Measurements from ENCODE around the gene ZCCHC24. TPM values are rescaled to one million over a fixed set of nuclear protein-coding genes. Genes with fewer than 3 reads are reported as not detected.

The ZCCHC24 gene
- total and polyA plus RNA-seq, 2 donors from 2014 or later, result 8.4 to 21.3 TPM

DNA sequence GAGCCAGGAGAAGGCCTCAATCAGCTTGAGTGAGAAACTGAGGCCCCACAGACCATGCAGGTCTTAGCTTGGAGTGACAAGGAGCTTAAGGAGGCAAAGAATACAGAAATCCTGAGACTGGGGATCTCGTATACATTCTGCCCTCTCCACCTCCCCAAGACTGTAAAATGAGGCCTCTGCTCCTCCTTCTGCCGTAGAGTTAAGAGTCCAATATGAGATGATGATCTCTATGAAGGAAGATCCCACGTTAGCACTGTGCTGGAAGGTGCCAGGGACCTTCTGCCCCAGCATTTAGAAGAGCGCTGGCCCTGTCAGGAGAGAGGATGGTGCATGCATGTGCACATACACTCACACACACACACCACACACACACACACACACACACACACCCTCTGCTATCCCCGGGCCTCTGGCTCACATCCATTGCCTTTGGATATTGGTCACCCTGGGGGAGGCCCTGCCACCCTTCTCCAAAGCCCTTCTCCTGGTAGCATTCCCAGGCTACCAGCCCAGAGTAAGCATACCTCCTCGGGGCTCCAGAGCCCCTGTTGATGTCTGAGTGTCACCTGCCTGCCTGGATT, 15.0 kb downstream of the ZCCHC24 start:
- H3K27ac ChIP-seq (ENCODE audit: low read depth in 2 of 2, low read length in 2 of 2), result no peak overlapping the region
- H3K36me3 ChIP-seq (ENCODE audit: control insufficient read depth in 2 of 3, insufficient read depth in 3 of 3, low read length in 3 of 3), result no peaks in the 10 kb centered on the region
- H3K9me3 ChIP-seq (ENCODE audit: control insufficient read depth in 2 of 3, insufficient read depth in 1 of 3, low read length in 3 of 3), result no peaks in the 10 kb centered on the region
- no peak overlapping the region for H3K4me3 ChIP-seq (ENCODE audit: low read length in 3 of 3)
- no peak overlapping the region for H3K9ac ChIP-seq (ENCODE audit: low read length in 3 of 3)
- DNase-seq (no peak), FAIRE-seq (no peak)
- H3K27me3 ChIP-seq (ENCODE audit: control insufficient read depth, insufficient read depth, low read length), result no peaks in the 10 kb centered on the region
- intact Hi-C loops (cut with DNase I), result no loop called here
- peaks cover 0 to 3% (median 0%) of the 10 kb centered on the region in 3 donors for H3K4me1 ChIP-seq (ENCODE audit: control insufficient read depth in 2 of 3, insufficient read depth in 2 of 3, low read depth in 1 of 3, low read length in 3 of 3)
- TF ChIP-seq, protein P1, sequence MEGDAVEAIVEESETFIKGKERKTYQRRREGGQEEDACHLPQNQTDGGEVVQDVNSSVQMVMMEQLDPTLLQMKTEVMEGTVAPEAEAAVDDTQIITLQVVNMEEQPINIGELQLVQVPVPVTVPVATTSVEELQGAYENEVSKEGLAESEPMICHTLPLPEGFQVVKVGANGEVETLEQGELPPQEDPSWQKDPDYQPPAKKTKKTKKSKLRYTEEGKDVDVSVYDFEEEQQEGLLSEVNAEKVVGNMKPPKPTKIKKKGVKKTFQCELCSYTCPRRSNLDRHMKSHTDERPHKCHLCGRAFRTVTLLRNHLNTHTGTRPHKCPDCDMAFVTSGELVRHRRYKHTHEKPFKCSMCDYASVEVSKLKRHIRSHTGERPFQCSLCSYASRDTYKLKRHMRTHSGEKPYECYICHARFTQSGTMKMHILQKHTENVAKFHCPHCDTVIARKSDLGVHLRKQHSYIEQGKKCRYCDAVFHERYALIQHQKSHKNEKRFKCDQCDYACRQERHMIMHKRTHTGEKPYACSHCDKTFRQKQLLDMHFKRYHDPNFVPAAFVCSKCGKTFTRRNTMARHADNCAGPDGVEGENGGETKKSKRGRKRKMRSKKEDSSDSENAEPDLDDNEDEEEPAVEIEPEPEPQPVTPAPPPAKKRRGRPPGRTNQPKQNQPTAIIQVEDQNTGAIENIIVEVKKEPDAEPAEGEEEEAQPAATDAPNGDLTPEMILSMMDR (IDR thresholded peaks at IDR 0.05; ENCODE audit: borderline replicate concordance, extremely low read depth, insufficient read depth), result no peak

DNA sequence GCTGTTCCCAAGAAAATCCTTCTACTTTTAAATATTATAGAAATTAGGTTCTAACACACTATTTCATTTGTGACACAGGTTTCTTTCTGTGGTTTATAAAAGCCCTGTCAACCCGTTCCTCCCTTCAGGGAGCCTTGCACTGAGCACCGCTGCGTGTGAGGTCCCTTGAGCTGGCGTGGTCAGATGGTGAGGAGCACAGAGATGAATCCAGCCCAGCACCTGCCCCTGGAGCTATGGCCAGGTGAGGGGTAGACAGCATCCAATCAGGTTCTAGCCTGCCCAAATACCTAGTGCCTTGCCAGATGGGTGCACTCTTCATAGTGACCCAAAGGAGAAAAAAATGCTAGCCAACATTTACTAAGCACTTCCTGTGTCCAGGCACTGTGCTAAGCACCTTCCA, 15.7 kb downstream of the ZCCHC24 start:
- DNase-seq (no peak), FAIRE-seq (no peak)
- H3K9ac ChIP-seq (ENCODE audit: low read length in 3 of 3), result no peak overlapping the region
- peaks cover 0 to 4% (median 0%) of the 10 kb centered on the region in 3 donors for H3K4me1 ChIP-seq (ENCODE audit: control insufficient read depth in 2 of 3, insufficient read depth in 2 of 3, low read depth in 1 of 3, low read length in 3 of 3)
- H3K36me3 ChIP-seq (ENCODE audit: control insufficient read depth in 2 of 3, insufficient read depth in 3 of 3, low read length in 3 of 3), result no peaks in the 10 kb centered on the region
- H3K4me3 ChIP-seq (ENCODE audit: low read length in 3 of 3), result no peak overlapping the region
- H3K9me3 ChIP-seq (ENCODE audit: control insufficient read depth in 2 of 3, insufficient read depth in 1 of 3, low read length in 3 of 3), result no peaks in the 10 kb centered on the region
- H3K27me3 ChIP-seq (ENCODE audit: control insufficient read depth, insufficient read depth, low read length), result no peaks in the 10 kb centered on the region
- intact Hi-C loops (cut with DNase I), result no loop called here
- TF ChIP-seq, protein P1 (IDR thresholded peaks at IDR 0.05; ENCODE audit: borderline replicate concordance, extremely low read depth, insufficient read depth), result no peak
- H3K27ac ChIP-seq (ENCODE audit: low read depth in 2 of 2, low read length in 2 of 2), result no peak overlapping the region

DNA sequence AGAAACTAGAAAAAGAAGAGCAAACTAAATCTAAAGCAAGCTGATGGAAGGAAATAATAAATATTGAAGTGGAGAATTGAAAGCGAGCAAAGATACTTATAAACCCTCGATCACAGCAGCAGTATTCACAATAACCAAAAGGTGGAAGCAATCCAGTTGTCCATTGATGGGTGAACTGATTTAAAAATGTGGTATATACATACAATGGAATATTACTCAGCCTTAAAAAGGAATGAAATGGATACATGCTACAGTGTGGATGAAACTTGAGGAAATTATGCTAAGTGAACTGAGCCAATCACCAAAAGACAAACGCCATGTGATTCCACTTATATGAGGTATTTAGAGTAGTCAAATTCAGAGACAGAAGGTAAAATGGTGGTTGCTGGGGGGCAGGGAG, 17.5 kb downstream of the ZCCHC24 start:
- Histone ChIP-seq H3K4me1 (ENCODE audit: control insufficient read depth in 2 of 3, insufficient read depth in 2 of 3, low read depth in 1 of 3, low read length in 3 of 3) (peaks cover 0 to 8% (median 0%) of the 10 kb centered on the region in 3 donors), H3K36me3 (ENCODE audit: control insufficient read depth in 2 of 3, insufficient read depth in 3 of 3, low read length in 3 of 3) (no peaks in the 10 kb centered on the region), H3K9me3 (ENCODE audit: control insufficient read depth in 2 of 3, insufficient read depth in 1 of 3, low read length in 3 of 3) (no peaks in the 10 kb centered on the region), H3K9ac (ENCODE audit: low read length in 3 of 3) (no peak overlapping the region), H3K27me3 (ENCODE audit: control insufficient read depth, insufficient read depth, low read length) (no peaks in the 10 kb centered on the region), H3K27ac (ENCODE audit: low read depth in 2 of 2, low read length in 2 of 2) (no peak overlapping the region), H3K4me3 (ENCODE audit: low read length in 3 of 3) (no peak overlapping the region)
- intact Hi-C loops (cut with DNase I), result no loop called here
- TF ChIP-seq, protein P1 (IDR thresholded peaks at IDR 0.05; ENCODE audit: borderline replicate concordance, extremely low read depth, insufficient read depth), result no peak
- DNase-seq (no peak), FAIRE-seq (no peak)

DNA sequence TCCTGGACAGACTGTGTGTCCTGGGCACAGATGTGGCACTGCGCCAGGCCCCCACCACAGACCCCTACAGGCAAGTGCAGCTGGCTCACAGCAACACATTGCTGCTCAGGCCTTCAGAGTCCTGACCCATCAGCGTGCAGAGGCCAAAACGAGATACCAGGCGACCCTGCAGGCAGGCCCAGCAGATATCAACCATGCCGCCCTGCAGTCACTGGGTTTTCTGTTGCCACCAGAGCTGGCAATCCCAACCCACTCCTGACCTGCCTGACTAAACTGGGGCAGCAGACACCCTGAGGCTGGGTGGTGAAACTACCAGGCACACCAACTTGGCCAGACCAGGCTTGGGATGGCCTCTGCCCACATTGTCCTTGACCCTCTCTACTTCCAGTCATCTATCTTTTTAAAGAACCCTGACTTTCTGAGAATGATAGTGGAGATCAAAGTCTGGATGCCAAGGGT, 20.3 kb downstream of the ZCCHC24 start:
- no peak overlapping the region for H3K9ac ChIP-seq (ENCODE audit: low read length in 3 of 3)
- no peaks in the 10 kb centered on the region for H3K9me3 ChIP-seq (ENCODE audit: control insufficient read depth in 2 of 3, insufficient read depth in 1 of 3, low read length in 3 of 3)
- DNase-seq, result peak in 1 of 5 donors; percentile 67
- H3K27ac ChIP-seq (ENCODE audit: low read depth in 2 of 2, low read length in 2 of 2), result no peak overlapping the region
- H3K36me3 ChIP-seq (ENCODE audit: control insufficient read depth in 2 of 3, insufficient read depth in 3 of 3, low read length in 3 of 3), result no peaks in the 10 kb centered on the region
- no peaks in the 10 kb centered on the region for H3K27me3 ChIP-seq (ENCODE audit: control insufficient read depth, insufficient read depth, low read length)
- TF ChIP-seq, protein P1 (IDR thresholded peaks at IDR 0.05; ENCODE audit: borderline replicate concordance, extremely low read depth, insufficient read depth), result no peak
- FAIRE-seq, result no peak
- peaks cover 0 to 11% (median 0%) of the 10 kb centered on the region in 3 donors for H3K4me1 ChIP-seq (ENCODE audit: control insufficient read depth in 2 of 3, insufficient read depth in 2 of 3, low read depth in 1 of 3, low read length in 3 of 3)
- no peak overlapping the region for H3K4me3 ChIP-seq (ENCODE audit: low read length in 3 of 3)
- intact Hi-C loops (cut with DNase I), result no loop called here

Data from kidney (tissue), 14 donors.